HepG2 (cell line): ENCODE measurements around the gene SMTNL2. TPM values are rescaled to one million over a fixed set of nuclear protein-coding genes. Genes with fewer than 3 reads are reported as not detected.

Source experiments
- ATAC-seq: fragments of 200-7000 bp; cut with Tn5 transposase; 3 replicates; pipeline ENCODE4 v1.9.1; 2020; ENCODE audit warnings: mild to moderate bottlenecking, moderate library complexity
- BruUV-seq: library from RNA; stranded (reverse); fragments of 400-500 nt; replicated peaks from 2 replicates; lab custom pipeline; 2021; lab: Mats Ljungman, UMichigan
- CTCF ChIA-PET: fragments of 300-600 bp; formaldehyde crosslinking; extraction: SDS; loops from one replicate; lab custom pipeline; 2021; ENCODE audit warnings: low total read pairs, inconsistent platforms, low intra/inter-chr PET ratio; lab: Yijun Ruan, JAX
- POLR2A ChIA-PET: fragments of 350-600 bp; sonication (Branson Sonifier 250); formaldehyde crosslinking; loops from one replicate; lab custom pipeline; 2020; ENCODE audit warnings: antibody characterized with exemption, inconsistent platforms; lab: Yijun Ruan, JAX
- DNase-seq: peaks from one replicate; pipeline ENCODE4 v3.0.0-alpha.2; 2015; ENCODE audit warnings: low spot score
- FAIRE-seq: peaks from 3 replicates; lab custom pipeline; 2011; peaks lifted over from hg19 to GRCh38; lab: Jason Lieb, UNC
- H2AFZ ChIP-seq: one replicate; pipeline ENCODE4 v1.6.1; 2011; ENCODE audit warnings: low read length, inconsistent platforms
- H3K27ac ChIP-seq: fragments of 300-600 bp; 3 replicates; pipeline ENCODE4 v1.8.0; 2011; ENCODE audit warnings: mixed run types, mild to moderate bottlenecking, mixed read lengths, low read length, inconsistent platforms; ENCODE audit not compliant: insufficient read depth; ENCODE audit errors: extremely low read length
- H3K27me3 ChIP-seq, 2 experiments: fragments of 200-600 bp in 1 of 2; 2 replicates in 1 of 2; 3 replicates in 1 of 2; pipeline versions ENCODE4 v1.6.0 to v1.8.0; 2011; ENCODE audit warnings: low read length in 2 of 2, mild to moderate bottlenecking in 2 of 2, moderate library complexity in 2 of 2, inconsistent platforms in 1 of 2; ENCODE audit not compliant: insufficient read depth in 2 of 2, control insufficient read depth in 1 of 2
- H3K36me3 ChIP-seq, 2 experiments: fragments of 200-600 bp in 1 of 2; replicated peaks in 1 of 2; 2 replicates in 1 of 2; 3 replicates in 1 of 2; pipeline versions ENCODE4 v1.5.1 to v1.8.0; 2011; ENCODE audit warnings: low read length in 2 of 2, inconsistent platforms in 1 of 2; ENCODE audit not compliant: insufficient read depth in 2 of 2, control insufficient read depth in 1 of 2
- H3K4me1 ChIP-seq: 2 replicates; pipeline ENCODE4 v1.5.1; 2012; ENCODE audit warnings: low read length, inconsistent platforms; ENCODE audit not compliant: insufficient read depth
- H3K4me2 ChIP-seq: 2 replicates; pipeline ENCODE4 v1.6.0; 2011; ENCODE audit warnings: low read depth, low read length, inconsistent platforms
- H3K4me3 ChIP-seq, 3 experiments: fragments of 200-600 bp in 1 of 3; sonication (generic), shearing (Covaris generic) in 1 of 3; replicated peaks in 1 of 3; 2 replicates each; pipeline ENCODE4 v1.5.1; 2011 to 2016; ENCODE audit warnings: low read length in 3 of 3, inconsistent platforms in 2 of 3, low read depth in 2 of 3, mild to moderate bottlenecking in 2 of 3, control low read depth in 1 of 3, mixed read lengths in 1 of 3; ENCODE audit not compliant: insufficient read depth in 1 of 3
- H3K79me2 ChIP-seq: one replicate; pipeline ENCODE4 v1.6.1; 2011; ENCODE audit warnings: low read length, inconsistent platforms; ENCODE audit not compliant: insufficient read depth
- H3K9ac ChIP-seq: 2 replicates; pipeline ENCODE4 v1.6.0; 2011; ENCODE audit warnings: mild to moderate bottlenecking, low read depth, low read length, inconsistent platforms; ENCODE audit not compliant: insufficient read depth
- H3K9me3 ChIP-seq: 2 replicates; pipeline ENCODE4 v1.5.1; 2012; ENCODE audit warnings: mild to moderate bottlenecking, low read length
- H4K20me1 ChIP-seq: 2 replicates; pipeline ENCODE4 v1.6.0; 2011; ENCODE audit warnings: inconsistent platforms, mild to moderate bottlenecking, low read length, moderate library complexity; ENCODE audit not compliant: insufficient read depth
- BCL6 ChIP-seq: IDR thresholded peaks from 2 replicates; pipeline ENCODE4 v1.6.1; 2016; ENCODE audit warnings: missing genetic modification reagents, missing compliant biosample characterization
- MEF2D ChIP-seq: sonication (generic); formaldehyde crosslinking; IDR thresholded peaks from 2 replicates; pipeline ENCODE4 v1.5.1; 2020; ENCODE audit warnings: mild to moderate bottlenecking, missing genetic modification reagents
- MIER2 ChIP-seq: IDR thresholded peaks from 2 replicates; pipeline ENCODE4 v1.6.1; 2016; ENCODE audit warnings: missing biosample characterization, missing genetic modification reagents
- NFE2L2 ChIP-seq: fragments of 150-350 bp; IDR thresholded peaks from 2 replicates; pipeline ENCODE4 v1.6.1; 2014; ENCODE audit warnings: low read length
- PITX1 ChIP-seq: sonication (generic); formaldehyde crosslinking; IDR thresholded peaks from 2 replicates; pipeline ENCODE4 v1.5.1; 2020; ENCODE audit warnings: mild to moderate bottlenecking, missing genetic modification reagents
- SIN3A ChIP-seq: IDR thresholded peaks from 2 replicates; pipeline ENCODE4 v1.6.1; 2011; ENCODE audit warnings: low read depth, mild to moderate bottlenecking, control low read depth, low read length, borderline replicate concordance
- TRIM22 ChIP-seq: fragments of 450-650 bp; IDR thresholded peaks from 2 replicates; pipeline ENCODE4 v1.6.1; 2017
- ZNF138 ChIP-seq: sonication (generic); formaldehyde crosslinking; IDR thresholded peaks from 2 replicates; pipeline ENCODE4 v1.5.0; 2020; ENCODE audit warnings: mild to moderate bottlenecking, low read depth, missing genetic modification reagents
- ZNF224 ChIP-seq: sonication (generic); formaldehyde crosslinking; IDR thresholded peaks from 2 replicates; pipeline ENCODE4 v1.5.0; 2020; ENCODE audit warnings: mild to moderate bottlenecking, missing genetic modification reagents
- ZNF687 ChIP-seq: sonication (generic); formaldehyde crosslinking; IDR thresholded peaks from 2 replicates; pipeline ENCODE4 v1.5.1; 2020; ENCODE audit warnings: mild to moderate bottlenecking, missing genetic modification reagents, moderate library complexity
- ZNF788 ChIP-seq: sonication (generic); formaldehyde crosslinking; IDR thresholded peaks from 2 replicates; pipeline ENCODE4 v1.5.0; 2020; ENCODE audit warnings: mild to moderate bottlenecking, missing genetic modification reagents, borderline replicate concordance
- ZSCAN21 ChIP-seq: sonication (generic); formaldehyde crosslinking; IDR thresholded peaks from 2 replicates; pipeline ENCODE4 v1.8.0; 2022; ENCODE audit warnings: mild to moderate bottlenecking, missing genetic modification reagents, moderate library complexity, borderline replicate concordance
- WGBS: methylation state at CpG from one replicate; pipeline ENCODE4 v1.1.6; 2017; ENCODE audit warnings: low lambda C conversion rate; 5-methylcytosine and 5-hydroxymethylcytosine counted together
- in situ Hi-C: cut with HindIII; loops from 2 replicates; pipeline ENCODE4 v1.10.0; 2017; ENCODE audit warnings: low pct_unique_long_range_greater_than_20kb; ENCODE audit not compliant: extremely low pct_ligation_motif_present
- intact Hi-C: fragments of 100-400 bp; cut with micrococcal nuclease; formaldehyde crosslinking; loops from one replicate; pipeline ENCODE4 v1.10.0; 2022; ENCODE audit not compliant: unreplicated experiment
- polyA plus RNA-seq, 8 experiments: library from polyadenylated mRNA; depleted of rRNA in 3 of 8; stranded (reverse) in 7 of 8; unstranded in 1 of 8; fragments of >200 nt; fragmentation: Illumina TruSeq in 4 of 8; extraction: Trizol in 4 of 8; gene quantifications; 2 replicates each; pipeline versions ENCODE4 v1.2.1 to v1.2.3, GENCODE V29; 2011 to 2016; ENCODE audit warnings: low read depth in 4 of 8, missing spikeins in 1 of 8, mixed read lengths in 1 of 8; ENCODE audit not compliant: insufficient read depth in 1 of 8
- total RNA-seq, 5 experiments: library from RNA; depleted of rRNA; stranded (reverse); fragments of >200 nt; fragmentation: Illumina TruSeq; extraction: Trizol; gene quantifications; 2 replicates each; pipeline ENCODE4 v1.2.3, GENCODE V29; 2016; ENCODE audit warnings: low read depth in 1 of 5

Gene SMTNL2
- total and polyA plus RNA-seq, 2 of the 13 experiments (the other 11 are each of a cell fraction or from before 2014, with no cell fraction given), result 0.41 to 5.1 TPM

- TF ChIP-seq NFE2L2 (no peak), MIER2 (CRISPR knock-in tag) (no peak), TRIM22 (no peak), MEF2D (CRISPR knock-in tag) (no peak), PITX1 (CRISPR knock-in tag) (no peak), ZNF224 (no peak)
Observed at GRCh38 chr17:4583782-4584100, 588 bp upstream of the SMTNL2 start (continued).

GRCh38 chr17:4584917-4585637 is 748 bp downstream of the SMTNL2 start:
- 5% methylated on average over 10 of the region's 57 CpGs for WGBS
- CTCF ChIA-PET, result interaction anchor here (2.8 kb wide), 1 partner anchor 19 kb away, joined by 13 read pairs; no protein-coding TSS in a partner anchor
- FAIRE-seq, result no peak
- ATAC-seq, result peak; percentile 6; the same call in 1 of the 3 replicates
- Histone ChIP-seq H3K4me1 (peaks cover 50% of the 10 kb centered on the region), H2AFZ (no peak overlapping the region), H3K4me2 (peak overlapping the region; percentile 88), H3K79me2 (no peaks in the 10 kb centered on the region), H4K20me1 (no peaks in the 10 kb centered on the region), H3K4me3 (peak overlapping the region; percentile 58 to 73 (median 61); a peak in 5 of 6 replicates), H3K27ac (no peak overlapping the region), H3K27me3 (peaks cover 1 to 43% of the 10 kb centered on the region in 2 experiments; a peak in 4 of 5 replicates), H3K9me3 (no peaks in the 10 kb centered on the region), H3K9ac (no peak overlapping the region), H3K36me3 (no peaks in the 10 kb centered on the region)
- intact Hi-C loops (no loop called here), in situ Hi-C loops (no loop called here)
- DNase-seq, result peak; percentile 36
- BruUV-seq, result no TSS peak
- POLR2A ChIA-PET, result interaction anchor here (1.7 kb wide), 1 partner anchor 18 kb away, joined by 4 read pairs; no protein-coding TSS in a partner anchor
- no peak for TF ChIP-seq ZNF138 (CRISPR knock-in tag)
- peak; percentile 39; the same call in 1 of the 2 replicates for TF ChIP-seq ZSCAN21 (CRISPR knock-in tag)
- TF ChIP-seq BCL6 (CRISPR knock-in tag), result no peak
- TF ChIP-seq ZNF687 (CRISPR knock-in tag), result peak; percentile 39
- no peak for TF ChIP-seq SIN3A
- TF ChIP-seq ZNF788 (CRISPR knock-in tag), result 0 out of 2 replicates have a peak, but pooled peaks have one; percentile 21
